ENCODE results near the gene DDR1. TPM values are rescaled to one million over a fixed set of nuclear protein-coding genes. Genes with fewer than 3 reads are reported as not detected.
A peak's percentile ranks its signal among the peaks of the same experiment; 100 is the strongest.

The DDR1 gene
- total RNA-seq, 4 donors from 2014 or later: 36.7 to 60.1 (median 39.8) TPM

DNA sequence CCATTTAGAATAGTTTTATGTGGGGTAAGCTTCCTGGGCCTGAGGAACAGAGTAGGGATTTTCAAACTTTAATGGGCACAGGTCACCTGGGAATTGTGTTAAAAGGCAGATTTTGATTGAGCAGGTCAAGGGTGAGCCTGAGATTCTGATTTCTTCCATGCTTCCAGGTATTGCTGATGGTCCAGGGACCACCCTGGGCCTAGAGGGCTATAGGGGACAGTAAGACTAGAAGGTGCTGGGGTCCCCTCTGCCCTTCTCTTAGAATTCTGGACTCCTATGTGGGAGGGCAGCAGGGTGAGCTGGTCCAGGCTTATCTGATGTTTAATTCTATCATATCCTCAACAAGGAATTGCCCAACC, 2.6 kb downstream of the DDR1 start:
- Histone ChIP-seq H3K4me3 (no peak overlapping the region), H3K4me1 (peaks cover 0 to 79% (median 55%) of the 10 kb centered on the region in 4 donors), H3K36me3 (peaks cover 0 to 23% (median 3%) of the 10 kb centered on the region in 3 donors), H3K27me3 (no peaks in the 10 kb centered on the region), H3K9me3 (no peaks in the 10 kb centered on the region), H3K27ac (peak overlapping the region in 3 of 4 donors; percentile 91 to 98 (median 96))
- DNase-seq (ENCODE audit: low spot score in 2 of 2): no peak
- no peak for TF ChIP-seq POLR2A (IDR thresholded peaks at IDR 0.05)
- TF ChIP-seq EP300 (IDR thresholded peaks at IDR 0.05): no peak
- no peak for TF ChIP-seq CTCF (IDR thresholded peaks at IDR 0.05)

DNA sequence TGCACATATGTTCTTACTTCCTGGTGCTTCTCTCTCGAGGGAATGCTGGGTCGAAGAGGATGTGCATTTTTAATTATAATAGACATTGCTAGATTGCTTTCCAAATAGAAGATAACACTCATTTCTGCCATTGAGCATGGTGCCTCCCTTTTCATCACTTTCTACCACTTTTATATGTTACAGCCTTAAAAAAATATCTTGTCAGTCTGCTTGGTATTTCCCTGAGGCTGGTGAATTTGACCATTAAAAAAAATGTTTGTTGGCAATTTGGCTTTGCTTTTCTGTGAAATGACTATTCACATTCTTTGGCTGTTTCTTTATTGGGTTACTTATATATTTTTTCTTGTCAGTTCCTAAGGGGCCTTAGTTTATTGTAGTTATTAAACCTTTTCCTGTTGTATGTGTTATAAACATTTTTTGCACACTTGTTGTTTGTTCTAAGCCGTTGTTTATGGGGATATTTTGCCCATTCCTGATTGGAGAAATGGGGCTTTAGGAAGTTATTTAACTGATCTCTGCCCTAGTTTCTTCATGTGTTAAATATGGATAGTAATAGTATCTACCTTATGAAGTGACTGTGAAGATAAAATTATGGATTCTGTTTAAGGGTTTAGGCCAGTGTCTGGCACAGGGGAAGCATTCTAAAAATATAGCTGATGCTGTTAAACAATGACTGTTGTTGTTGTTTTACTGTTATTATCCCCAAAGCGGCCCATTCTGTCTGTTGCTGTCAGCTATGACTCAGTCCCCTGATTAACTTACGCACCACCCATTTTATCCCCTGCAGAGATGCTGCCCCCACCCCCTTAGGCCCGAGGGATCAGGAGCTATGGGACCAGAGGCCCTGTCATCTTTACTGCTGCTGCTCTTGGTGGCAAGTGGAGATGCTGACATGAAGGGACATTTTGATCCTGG, 3.8 kb downstream of the DDR1 start:
- 43 to 48% methylated on average over 6 of the region's 6 CpGs for WGBS, 2 donors
- DNase-seq (ENCODE audit: low spot score in 2 of 2): no peak
- peak overlapping the region in 3 of 4 donors; percentile 47 to 98 (median 60) for H3K27ac ChIP-seq
- H3K4me1 ChIP-seq: peaks cover 0 to 66% (median 44%) of the 10 kb centered on the region in 4 donors
- no peaks in the 10 kb centered on the region for H3K9me3 ChIP-seq
- peaks cover 0 to 36% (median 3%) of the 10 kb centered on the region in 3 donors for H3K36me3 ChIP-seq
- no peak overlapping the region for H3K4me3 ChIP-seq
- TF ChIP-seq POLR2A (IDR thresholded peaks at IDR 0.05) (no peak), CTCF (IDR thresholded peaks at IDR 0.05) (no peak), EP300 (IDR thresholded peaks at IDR 0.05) (no peak)
- no peaks in the 10 kb centered on the region for H3K27me3 ChIP-seq

- peak overlapping the region in 3 of 4 donors; percentile 47 to 98 (median 60) for H3K27ac ChIP-seq
- 90 to 94% methylated on average over 17 to 18 of the region's 18 CpGs for WGBS, 2 donors
- H3K9me3 ChIP-seq: no peaks in the 10 kb centered on the region
- no peaks in the 10 kb centered on the region for H3K27me3 ChIP-seq
- H3K36me3 ChIP-seq: peaks cover 0 to 44% (median 3%) of the 10 kb centered on the region in 3 donors
- no peak for DNase-seq (ENCODE audit: low spot score in 2 of 2)
- TF ChIP-seq POLR2A (IDR thresholded peaks at IDR 0.05) (no peak), CTCF (IDR thresholded peaks at IDR 0.05) (no peak), EP300 (IDR thresholded peaks at IDR 0.05) (no peak)
- peaks cover 0 to 58% (median 38%) of the 10 kb centered on the region in 4 donors for H3K4me1 ChIP-seq
- no peak overlapping the region for H3K4me3 ChIP-seq
These were observed 4.6 kb downstream of the DDR1 start for GRCh38 chr6:30888816-30889495.

DNA sequence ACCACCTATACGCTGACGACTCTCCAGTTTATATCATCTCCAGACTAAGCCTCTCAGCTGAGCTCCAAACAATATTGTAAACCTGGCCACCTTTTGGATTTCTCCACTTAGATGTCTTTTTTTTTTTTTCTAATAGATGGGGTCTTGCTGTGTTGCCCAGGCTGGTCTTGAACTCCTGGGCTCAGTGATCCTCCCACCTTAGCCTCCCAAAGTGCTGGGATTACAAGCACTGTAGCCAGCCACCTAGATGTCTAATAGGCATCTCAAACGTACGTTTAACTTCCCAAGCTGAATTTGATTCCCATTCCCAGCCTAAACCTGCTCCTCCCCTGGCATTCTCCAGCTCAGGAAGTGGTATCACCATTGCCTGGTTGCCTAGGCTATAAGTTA, 5.2 kb downstream of the DDR1 start:
- peaks cover 0 to 49% (median 3%) of the 10 kb centered on the region in 3 donors for H3K36me3 ChIP-seq
- WGBS, 2 donors: 63 to 82% methylated on average over 4 of the region's 4 CpGs
- peaks cover 0 to 58% (median 38%) of the 10 kb centered on the region in 4 donors for H3K4me1 ChIP-seq
- no peak for DNase-seq (ENCODE audit: low spot score in 2 of 2)
- TF ChIP-seq POLR2A (IDR thresholded peaks at IDR 0.05) (no peak), CTCF (IDR thresholded peaks at IDR 0.05) (no peak), EP300 (IDR thresholded peaks at IDR 0.05) (no peak)
- no peaks in the 10 kb centered on the region for H3K27me3 ChIP-seq
- no peaks in the 10 kb centered on the region for H3K9me3 ChIP-seq
- peak overlapping the region in 3 of 4 donors; percentile 41 to 98 (median 64) for H3K27ac ChIP-seq
- no peak overlapping the region for H3K4me3 ChIP-seq

Data from tibial nerve (tissue), 4 donors.